SU-DHL-6 (cell line): Measurements from ENCODE around the gene LSP1.

Experiments used
- H2AFZ ChIP-seq: fragments of 200-600 bp; sonication (generic); 2 replicates; pipeline ENCODE4 v1.6.1; 2014; ENCODE audit warnings: low read depth, mild to moderate bottlenecking, moderate library complexity, mixed read lengths, antibody characterized with exemption, low read length; ENCODE audit not compliant: severe bottlenecking
- H3F3A ChIP-seq: fragments of 200-600 bp; shearing (Covaris generic); 2 replicates; pipeline ENCODE4 v1.6.0; 2016; ENCODE audit warnings: antibody characterized with exemption, mild to moderate bottlenecking; ENCODE audit not compliant: insufficient read depth
- H3K27ac ChIP-seq: fragments of 200-600 bp; sonication (generic); 2 replicates; pipeline ENCODE4 v1.5.1; 2016; ENCODE audit warnings: low read depth, mild to moderate bottlenecking, low read length, moderate library complexity, mixed read lengths
- H3K27me3 ChIP-seq: fragments of 200-600 bp; sonication (generic), shearing (Covaris generic); 2 replicates; pipeline ENCODE4 v1.6.0; 2014; ENCODE audit warnings: mild to moderate bottlenecking, low read length
- H3K36me3 ChIP-seq: fragments of 200-600 bp; sonication (generic); 2 replicates; pipeline ENCODE4 v1.6.1; 2014; ENCODE audit warnings: mild to moderate bottlenecking, low read length, mixed read lengths
- H3K4me2 ChIP-seq: fragments of 300-600, 200-600 bp; shearing (Covaris generic), sonication (generic); 2 replicates; pipeline ENCODE4 v1.6.0; 2014; ENCODE audit warnings: low read length, low read depth, mild to moderate bottlenecking; ENCODE audit not compliant: poor library complexity, severe bottlenecking
- H3K4me3 ChIP-seq: fragments of 200-600 bp; sonication (generic); 2 replicates; pipeline ENCODE4 v1.5.1; 2014; ENCODE audit warnings: antibody characterized with exemption, low read length, mild to moderate bottlenecking, mixed read lengths; ENCODE audit not compliant: insufficient read depth, poor library complexity, severe bottlenecking
- H3K79me2 ChIP-seq: fragments of 200-600 bp; sonication (generic); 2 replicates; pipeline ENCODE4 v1.6.1; 2014; ENCODE audit warnings: mild to moderate bottlenecking, low read length, moderate library complexity; ENCODE audit not compliant: insufficient read depth
- H3K9ac ChIP-seq: fragments of 200-600 bp; sonication (generic); 2 replicates; pipeline ENCODE4 v1.7.0; 2014; ENCODE audit warnings: mild to moderate bottlenecking, low read length
- H3K9me2 ChIP-seq: fragments of 200-600 bp; sonication (generic); replicated peaks from 2 replicates; pipeline ENCODE4 v1.6.1; 2014; ENCODE audit warnings: low read length; ENCODE audit not compliant: insufficient read depth
- H3K9me3 ChIP-seq: fragments of 200-600 bp; sonication (generic); 2 replicates; pipeline ENCODE4 v1.6.1; 2014; ENCODE audit warnings: low read length, mixed read lengths; ENCODE audit not compliant: insufficient read depth
- H4K20me1 ChIP-seq: fragments of 200-600 bp; sonication (generic); 2 replicates; pipeline ENCODE4 v1.6.1; 2014; ENCODE audit warnings: low read depth, mild to moderate bottlenecking, antibody characterized with exemption, low read length, moderate library complexity, mixed read lengths
- EZH2phosphoT487 ChIP-seq: fragments of 200-600 bp; sonication (generic), shearing (Covaris generic); conservative IDR thresholded peaks from 2 replicates; pipeline ENCODE4 v1.6.1; 2018; ENCODE audit warnings: mild to moderate bottlenecking, antibody characterized with exemption, low read length, moderate library complexity, mixed read lengths
- TF ChIP-seq, protein P1 (sequence below): fragments of 200-600 bp; sonication (generic); IDR thresholded peaks from one replicate; pipeline ENCODE4 v1.5.1; 2017; ENCODE audit warnings: antibody characterized with exemption, mild to moderate bottlenecking, low read length, moderate library complexity; ENCODE audit not compliant: insufficient read depth, poor library complexity, severe bottlenecking

Gene LSP1

DNA sequence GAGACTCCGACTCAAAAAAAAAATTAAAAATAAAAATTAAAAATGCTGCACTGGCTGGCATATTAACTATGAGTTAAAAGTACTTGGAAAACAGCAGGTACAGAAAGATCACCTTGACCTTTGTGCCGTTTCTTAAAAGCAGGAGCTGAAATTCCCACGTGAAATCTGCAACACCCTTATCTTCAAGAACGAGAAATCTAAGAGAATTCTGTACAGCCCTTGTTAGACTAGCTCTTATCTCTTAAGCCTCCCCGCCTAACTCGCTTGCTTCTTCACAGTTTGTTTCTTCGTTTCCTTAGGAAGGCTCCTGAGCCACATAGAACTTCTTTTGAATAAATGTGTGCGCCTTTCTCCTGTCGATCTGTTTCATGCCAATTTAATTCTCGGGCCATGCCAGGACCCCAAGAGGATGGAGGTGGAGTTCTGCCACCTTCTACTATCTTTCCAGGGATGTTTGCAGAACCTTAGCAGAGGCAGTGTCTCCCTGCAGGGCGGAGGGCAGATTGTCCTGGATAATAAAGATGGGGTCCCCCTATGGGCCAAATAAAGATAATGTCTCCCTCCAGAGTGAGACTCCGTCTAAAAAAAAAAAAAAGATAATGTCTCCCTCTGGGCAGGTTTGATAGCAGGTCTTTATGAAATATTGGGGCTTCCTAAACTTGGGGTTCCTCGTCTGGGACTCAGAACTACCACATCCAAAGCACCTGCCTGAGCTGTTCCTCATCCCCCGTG lies 45.5 kb upstream of the LSP1 start:
- Histone ChIP-seq H3K9me3 (no peaks in the 10 kb centered on the region), H2AFZ (no peak overlapping the region), H3K27ac (no peak overlapping the region), H3F3A (no peaks in the 10 kb centered on the region), H3K9me2 (no peaks in the 10 kb centered on the region), H3K4me3 (no peak overlapping the region), H3K79me2 (no peaks in the 10 kb centered on the region), H3K9ac (no peak overlapping the region), H3K27me3 (no peaks in the 10 kb centered on the region), H3K4me2 (no peak overlapping the region), H3K36me3 (no peaks in the 10 kb centered on the region), H4K20me1 (no peaks in the 10 kb centered on the region)
- TF ChIP-seq EZH2phosphoT487: no peak
- TF ChIP-seq, protein P1, sequence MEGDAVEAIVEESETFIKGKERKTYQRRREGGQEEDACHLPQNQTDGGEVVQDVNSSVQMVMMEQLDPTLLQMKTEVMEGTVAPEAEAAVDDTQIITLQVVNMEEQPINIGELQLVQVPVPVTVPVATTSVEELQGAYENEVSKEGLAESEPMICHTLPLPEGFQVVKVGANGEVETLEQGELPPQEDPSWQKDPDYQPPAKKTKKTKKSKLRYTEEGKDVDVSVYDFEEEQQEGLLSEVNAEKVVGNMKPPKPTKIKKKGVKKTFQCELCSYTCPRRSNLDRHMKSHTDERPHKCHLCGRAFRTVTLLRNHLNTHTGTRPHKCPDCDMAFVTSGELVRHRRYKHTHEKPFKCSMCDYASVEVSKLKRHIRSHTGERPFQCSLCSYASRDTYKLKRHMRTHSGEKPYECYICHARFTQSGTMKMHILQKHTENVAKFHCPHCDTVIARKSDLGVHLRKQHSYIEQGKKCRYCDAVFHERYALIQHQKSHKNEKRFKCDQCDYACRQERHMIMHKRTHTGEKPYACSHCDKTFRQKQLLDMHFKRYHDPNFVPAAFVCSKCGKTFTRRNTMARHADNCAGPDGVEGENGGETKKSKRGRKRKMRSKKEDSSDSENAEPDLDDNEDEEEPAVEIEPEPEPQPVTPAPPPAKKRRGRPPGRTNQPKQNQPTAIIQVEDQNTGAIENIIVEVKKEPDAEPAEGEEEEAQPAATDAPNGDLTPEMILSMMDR: no peak

DNA sequence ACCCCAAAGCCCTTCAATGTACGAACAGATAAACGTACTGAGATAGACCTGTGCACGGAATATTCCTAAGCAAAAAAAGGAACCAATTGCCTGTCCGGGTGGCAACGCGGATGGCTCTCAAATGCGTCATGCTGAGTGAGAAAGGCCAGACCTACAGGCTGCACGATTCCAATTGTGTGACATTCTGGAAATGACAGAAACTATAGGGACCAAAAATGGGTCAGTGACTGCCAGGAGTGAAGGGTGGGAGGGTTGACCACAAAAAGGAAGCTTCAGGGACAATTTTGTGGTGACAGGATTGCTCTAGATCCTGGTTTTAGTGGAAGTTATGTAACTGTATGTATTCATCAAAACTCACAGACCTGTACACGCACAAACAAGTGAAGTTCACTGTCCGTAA lies 42.1 kb upstream of the LSP1 start:
- H3K27ac ChIP-seq: no peak overlapping the region
- H3K9ac ChIP-seq: no peak overlapping the region
- H3F3A ChIP-seq: no peaks in the 10 kb centered on the region
- no peaks in the 10 kb centered on the region for H4K20me1 ChIP-seq
- H3K27me3 ChIP-seq: no peaks in the 10 kb centered on the region
- no peak overlapping the region for H2AFZ ChIP-seq
- no peaks in the 10 kb centered on the region for H3K9me2 ChIP-seq
- no peaks in the 10 kb centered on the region for H3K9me3 ChIP-seq
- no peak overlapping the region for H3K4me2 ChIP-seq
- TF ChIP-seq, protein P1: no peak
- TF ChIP-seq EZH2phosphoT487: no peak
- no peak overlapping the region for H3K4me3 ChIP-seq
- no peaks in the 10 kb centered on the region for H3K36me3 ChIP-seq
- no peaks in the 10 kb centered on the region for H3K79me2 ChIP-seq

DNA sequence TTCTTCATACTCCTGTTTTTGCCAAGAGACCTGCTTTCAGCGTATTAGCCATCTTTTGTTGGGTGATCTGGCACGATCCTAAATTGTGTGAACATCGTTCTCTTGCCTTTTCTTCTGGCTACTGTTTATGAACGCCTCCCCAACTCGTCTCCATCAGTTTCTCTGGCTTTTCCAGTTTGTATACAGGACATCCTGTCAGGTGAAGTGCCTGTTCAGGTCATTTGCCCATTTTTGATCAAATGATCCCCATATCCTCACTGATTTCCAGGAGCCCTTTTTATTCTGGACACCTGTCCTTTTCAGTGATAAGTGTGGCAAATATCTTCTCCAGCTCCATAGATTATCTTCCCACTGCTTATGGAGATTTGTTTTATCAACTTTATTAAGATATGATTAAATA lies 40.6 kb upstream of the LSP1 start:
- Histone ChIP-seq H3K4me2 (no peak overlapping the region), H2AFZ (no peak overlapping the region), H3K9me3 (no peaks in the 10 kb centered on the region), H3K9ac (no peak overlapping the region), H3K79me2 (no peaks in the 10 kb centered on the region), H3F3A (no peaks in the 10 kb centered on the region), H4K20me1 (no peaks in the 10 kb centered on the region), H3K9me2 (no peaks in the 10 kb centered on the region), H3K4me3 (no peak overlapping the region), H3K36me3 (no peaks in the 10 kb centered on the region), H3K27me3 (no peaks in the 10 kb centered on the region), H3K27ac (no peak overlapping the region)
- TF ChIP-seq EZH2phosphoT487: no peak
- TF ChIP-seq, protein P1: no peak
